Measurements from ENCODE around the gene SPP2.

GRCh38 chr2:234074751-234075517 lies 24.4 kb downstream of the SPP2 start:
- TF ChIP-seq POLR2A (IDR thresholded peaks at IDR 0.05), result no peak
- TF ChIP-seq, protein P1, sequence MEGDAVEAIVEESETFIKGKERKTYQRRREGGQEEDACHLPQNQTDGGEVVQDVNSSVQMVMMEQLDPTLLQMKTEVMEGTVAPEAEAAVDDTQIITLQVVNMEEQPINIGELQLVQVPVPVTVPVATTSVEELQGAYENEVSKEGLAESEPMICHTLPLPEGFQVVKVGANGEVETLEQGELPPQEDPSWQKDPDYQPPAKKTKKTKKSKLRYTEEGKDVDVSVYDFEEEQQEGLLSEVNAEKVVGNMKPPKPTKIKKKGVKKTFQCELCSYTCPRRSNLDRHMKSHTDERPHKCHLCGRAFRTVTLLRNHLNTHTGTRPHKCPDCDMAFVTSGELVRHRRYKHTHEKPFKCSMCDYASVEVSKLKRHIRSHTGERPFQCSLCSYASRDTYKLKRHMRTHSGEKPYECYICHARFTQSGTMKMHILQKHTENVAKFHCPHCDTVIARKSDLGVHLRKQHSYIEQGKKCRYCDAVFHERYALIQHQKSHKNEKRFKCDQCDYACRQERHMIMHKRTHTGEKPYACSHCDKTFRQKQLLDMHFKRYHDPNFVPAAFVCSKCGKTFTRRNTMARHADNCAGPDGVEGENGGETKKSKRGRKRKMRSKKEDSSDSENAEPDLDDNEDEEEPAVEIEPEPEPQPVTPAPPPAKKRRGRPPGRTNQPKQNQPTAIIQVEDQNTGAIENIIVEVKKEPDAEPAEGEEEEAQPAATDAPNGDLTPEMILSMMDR (IDR thresholded peaks at IDR 0.05), result no peak

Data from stomach (tissue), 4 donors.